Esophagus muscularis mucosa (tissue), 4 donors: ENCODE results near the gene NCK1. TPM values are rescaled to one million over a fixed set of nuclear protein-coding genes. Genes with fewer than 3 reads are reported as not detected.

Experiments used
- DNase-seq: peaks from one replicate; pipeline ENCODE4 v3.0.0-alpha.2; 2017; ENCODE audit errors: extremely low spot score
- H3K27ac ChIP-seq, 4 donors: fragments of 200-600 bp; sonication (generic); replicated peaks in 1 of 4; 1 replicate in 3 of 4; 2 replicates in 1 of 4; pipeline ENCODE4 v1.5.1; 2016 to 2019; ENCODE audit warnings: mild to moderate bottlenecking in 1 of 4
- H3K27me3 ChIP-seq, 4 donors: fragments of 200-600 bp; sonication (generic); one replicate each; pipeline versions ENCODE4 v1.5.1 to v1.6.0; 2016 to 2019
- H3K36me3 ChIP-seq, 4 donors: fragments of 200-600 bp; sonication (generic); one replicate each; pipeline ENCODE4 v1.5.1; 2016 to 2019
- H3K4me1 ChIP-seq, 4 donors: fragments of 200-600 bp; sonication (generic); one replicate each; pipeline ENCODE4 v1.5.1; 2016 to 2019
- H3K4me3 ChIP-seq, 4 donors: fragments of 200-600 bp; sonication (generic); 1 replicate in 2 of 4; 2 replicates in 2 of 4; pipeline ENCODE4 v1.5.1; 2016 to 2019; ENCODE audit warnings: mild to moderate bottlenecking in 4 of 4, moderate library complexity in 1 of 4
- H3K9me3 ChIP-seq, 4 donors: fragments of 200-600 bp; sonication (generic); 1 replicate in 3 of 4; 2 replicates in 1 of 4; pipeline ENCODE4 v1.5.1; 2016 to 2019
- EP300 ChIP-seq: sonication (generic); formaldehyde crosslinking; IDR thresholded peaks from one replicate; pipeline ENCODE4 v1.6.1; 2017; ENCODE audit warnings: antibody characterized with exemption
- POLR2A ChIP-seq: fragments of 450-650 bp; IDR thresholded peaks from one replicate; pipeline ENCODE4 v1.6.1; 2017; ENCODE audit warnings: antibody characterized with exemption, moderate library complexity, mild to moderate bottlenecking, low read depth
- POLR2AphosphoS5 ChIP-seq, 2 donors: sonication (generic); formaldehyde crosslinking; IDR thresholded peaks; one replicate each; pipeline ENCODE4 v1.6.1; 2017; ENCODE audit warnings: antibody characterized with exemption in 2 of 2
- WGBS: methylation state at CpG from one replicate; pipeline ENCODE4 v1.1.5; 2018; 5-methylcytosine and 5-hydroxymethylcytosine counted together
- intact Hi-C: fragments of 100-400 bp; cut with DNase I; formaldehyde crosslinking; loops from one replicate; pipeline ENCODE4 v1.15.1; 2023
- total RNA-seq, 4 donors: library from RNA; depleted of rRNA; stranded (reverse); fragments of >200 nt; gene quantifications; one replicate each; pipeline versions ENCODE4 v1.1.0 to v1.2.1, GENCODE V29; 2016
- TF ChIP-seq, protein P1 (sequence below), 3 experiments: fragments of 200-600 bp in 2 of 3; fragments of 450-650 bp in 1 of 3; sonication (generic) in 2 of 3; IDR thresholded peaks; one replicate each; pipeline ENCODE4 v1.5.1; 2017 to 2019; ENCODE audit warnings: antibody characterized with exemption in 3 of 3, mild to moderate bottlenecking in 2 of 3, moderate library complexity in 1 of 3

Gene NCK1
- total RNA-seq, 4 donors from 2014 or later, result 28.9 to 54.0 (median 37.0) TPM

- 94% methylated on average over 1 of the region's 1 CpG for WGBS
- Histone ChIP-seq H3K27ac (no peak overlapping the region), H3K9me3 (no peaks in the 10 kb centered on the region), H3K36me3 (no peaks in the 10 kb centered on the region), H3K27me3 (no peaks in the 10 kb centered on the region), H3K4me1 (peaks cover 6 to 30% (median 25%) of the 10 kb centered on the region in 4 donors), H3K4me3 (no peak overlapping the region)
- TF ChIP-seq, protein P1, sequence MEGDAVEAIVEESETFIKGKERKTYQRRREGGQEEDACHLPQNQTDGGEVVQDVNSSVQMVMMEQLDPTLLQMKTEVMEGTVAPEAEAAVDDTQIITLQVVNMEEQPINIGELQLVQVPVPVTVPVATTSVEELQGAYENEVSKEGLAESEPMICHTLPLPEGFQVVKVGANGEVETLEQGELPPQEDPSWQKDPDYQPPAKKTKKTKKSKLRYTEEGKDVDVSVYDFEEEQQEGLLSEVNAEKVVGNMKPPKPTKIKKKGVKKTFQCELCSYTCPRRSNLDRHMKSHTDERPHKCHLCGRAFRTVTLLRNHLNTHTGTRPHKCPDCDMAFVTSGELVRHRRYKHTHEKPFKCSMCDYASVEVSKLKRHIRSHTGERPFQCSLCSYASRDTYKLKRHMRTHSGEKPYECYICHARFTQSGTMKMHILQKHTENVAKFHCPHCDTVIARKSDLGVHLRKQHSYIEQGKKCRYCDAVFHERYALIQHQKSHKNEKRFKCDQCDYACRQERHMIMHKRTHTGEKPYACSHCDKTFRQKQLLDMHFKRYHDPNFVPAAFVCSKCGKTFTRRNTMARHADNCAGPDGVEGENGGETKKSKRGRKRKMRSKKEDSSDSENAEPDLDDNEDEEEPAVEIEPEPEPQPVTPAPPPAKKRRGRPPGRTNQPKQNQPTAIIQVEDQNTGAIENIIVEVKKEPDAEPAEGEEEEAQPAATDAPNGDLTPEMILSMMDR (IDR thresholded peaks at IDR 0.05), result no peak
- TF ChIP-seq EP300 (no peak), POLR2AphosphoS5 (IDR thresholded peaks at IDR 0.05) (no peak), POLR2A (no peak)
- intact Hi-C loops, result no loop called here
- DNase-seq, result no peak
These were observed 90.3 kb downstream of the NCK1 start for GRCh38 chr3:136952292-136952691.

DNA sequence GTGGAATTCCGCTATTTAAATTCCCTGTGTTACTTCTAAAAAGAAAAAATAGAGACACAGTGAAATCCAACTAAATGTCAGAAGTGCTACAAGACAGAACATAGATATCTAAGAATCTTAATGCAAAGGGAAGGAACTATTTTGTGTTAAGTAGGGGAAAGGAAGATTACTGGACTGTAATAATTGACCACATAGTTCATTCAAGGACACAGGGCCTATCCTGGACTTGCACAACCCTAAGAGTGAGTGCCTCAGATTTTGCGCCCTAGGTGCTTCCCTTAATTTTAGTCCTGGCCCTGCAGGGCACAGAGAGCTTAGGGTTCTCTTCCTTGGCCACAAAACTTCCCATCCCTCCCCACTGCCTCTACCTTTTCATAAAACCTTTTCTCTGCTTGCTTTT is 92.2 kb downstream of the NCK1 start:
- Histone ChIP-seq H3K4me1 (peaks cover 2 to 18% (median 15%) of the 10 kb centered on the region in 4 donors), H3K27me3 (no peaks in the 10 kb centered on the region), H3K36me3 (no peaks in the 10 kb centered on the region), H3K27ac (no peak overlapping the region), H3K4me3 (no peak overlapping the region), H3K9me3 (no peaks in the 10 kb centered on the region)
- TF ChIP-seq POLR2A (no peak), EP300 (no peak), POLR2AphosphoS5 (IDR thresholded peaks at IDR 0.05) (no peak)
- TF ChIP-seq, protein P1 (IDR thresholded peaks at IDR 0.05), result no peak
- DNase-seq, result no peak
- 87% methylated on average over 2 of the region's 2 CpGs for WGBS
- intact Hi-C loops, result no loop called here

GRCh38 chr3:136954980-136955780 is 93.2 kb downstream of the NCK1 start:
- 83% methylated on average over 4 of the region's 4 CpGs for WGBS
- intact Hi-C loops, result no loop called here
- no peak for DNase-seq
- TF ChIP-seq, protein P1 (IDR thresholded peaks at IDR 0.05), result no peak
- no peak for TF ChIP-seq EP300
- no peak for TF ChIP-seq POLR2A
- TF ChIP-seq POLR2AphosphoS5 (IDR thresholded peaks at IDR 0.05), result no peak
- Histone ChIP-seq H3K4me1 (peaks cover 0 to 18% (median 11%) of the 10 kb centered on the region in 4 donors), H3K36me3 (no peaks in the 10 kb centered on the region), H3K27ac (no peak overlapping the region), H3K27me3 (no peaks in the 10 kb centered on the region), H3K9me3 (no peaks in the 10 kb centered on the region), H3K4me3 (no peak overlapping the region)

DNA sequence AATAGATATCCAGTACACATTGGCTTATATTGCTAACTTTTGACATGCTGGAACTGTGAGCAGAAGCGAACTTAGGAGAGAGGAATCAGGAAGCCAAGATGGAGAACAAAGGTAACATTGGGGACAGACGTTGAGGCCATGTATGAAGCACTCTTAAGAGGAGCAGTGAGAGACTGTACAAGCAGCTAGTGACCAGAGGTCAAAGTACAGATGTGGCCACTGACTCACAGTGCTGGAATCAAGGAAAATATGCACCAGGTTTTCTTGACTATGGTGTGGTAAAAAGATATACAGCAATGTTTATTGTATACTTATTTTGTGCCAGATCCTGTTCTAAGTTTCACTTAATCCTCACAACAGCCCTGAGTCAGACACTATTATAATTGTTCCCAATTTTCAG is 93.8 kb downstream of the NCK1 start:
- H3K9me3 ChIP-seq, result no peaks in the 10 kb centered on the region
- intact Hi-C loops, result no loop called here
- DNase-seq, result no peak
- H3K27ac ChIP-seq, result no peak overlapping the region
- TF ChIP-seq EP300, result no peak
- no peaks in the 10 kb centered on the region for H3K27me3 ChIP-seq
- no peak overlapping the region for H3K4me3 ChIP-seq
- H3K4me1 ChIP-seq, result peaks cover 0 to 18% (median 10%) of the 10 kb centered on the region in 4 donors
- H3K36me3 ChIP-seq, result no peaks in the 10 kb centered on the region
- WGBS, result 71% methylated on average over 2 of the region's 2 CpGs

DNA sequence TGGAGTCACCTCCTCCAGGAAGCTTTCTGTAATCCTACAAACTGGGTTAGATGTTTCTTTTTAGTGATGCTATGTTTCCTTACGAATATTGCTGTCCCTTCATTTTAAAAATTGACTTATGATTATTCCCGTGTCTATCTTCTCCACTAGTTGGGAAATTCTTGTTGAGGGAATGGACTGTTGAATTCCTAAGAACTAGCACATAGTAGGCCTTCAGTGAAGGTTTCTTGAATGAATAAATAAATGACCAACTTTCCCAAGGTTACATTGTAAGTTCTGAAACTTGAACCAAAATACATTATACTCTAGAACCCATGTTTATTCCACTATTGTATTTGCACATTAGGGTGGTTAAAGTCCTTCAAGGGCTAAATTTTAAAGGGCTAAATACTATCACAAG is 95.0 kb downstream of the NCK1 start:
- intact Hi-C loops, result no loop called here
- Histone ChIP-seq H3K27me3 (no peaks in the 10 kb centered on the region), H3K4me1 (peaks cover 0 to 18% (median 10%) of the 10 kb centered on the region in 4 donors), H3K27ac (no peak overlapping the region), H3K4me3 (no peak overlapping the region), H3K9me3 (no peaks in the 10 kb centered on the region), H3K36me3 (no peaks in the 10 kb centered on the region)
- 97% methylated on average over 2 of the region's 2 CpGs for WGBS
- no peak for DNase-seq
- TF ChIP-seq, protein P1 (IDR thresholded peaks at IDR 0.05), result no peak
- TF ChIP-seq EP300 (no peak), POLR2AphosphoS5 (IDR thresholded peaks at IDR 0.05) (no peak), POLR2A (no peak)
